ENCODE data around the gene ACTG1. TPM values are rescaled to one million over a fixed set of nuclear protein-coding genes. Genes with fewer than 3 reads are reported as not detected.

The ACTG1 gene
- total RNA-seq, 1 donor from 2014 or later, result 4,575 TPM

- H3K27ac Mint-ChIP-seq (ENCODE audit: unreplicated experiment), result no peak overlapping the region
- TF ChIP-seq CTCF (IDR thresholded peaks at IDR 0.05), result no peak
- H3K36me3 Mint-ChIP-seq (ENCODE audit: low read depth), result peaks cover 5% of the 10 kb centered on the region
- no peaks in the 10 kb centered on the region for H3K9me3 Mint-ChIP-seq (ENCODE audit: low read depth)
- no peaks in the 10 kb centered on the region for H3K27me3 Mint-ChIP-seq (ENCODE audit: low read depth)
- peaks cover 7% of the 10 kb centered on the region for H3K4me1 Mint-ChIP-seq (ENCODE audit: low read depth)
- no peak for DNase-seq (ENCODE audit: low spot score)
- no peak overlapping the region for H3K4me3 Mint-ChIP-seq (ENCODE audit: unreplicated experiment)
Observed at GRCh38 chr17:81536299-81537290, 24.0 kb upstream of the ACTG1 start.

- no peak overlapping the region for H3K27ac Mint-ChIP-seq (ENCODE audit: unreplicated experiment)
- TF ChIP-seq CTCF (IDR thresholded peaks at IDR 0.05), result no peak
- no peak for DNase-seq (ENCODE audit: low spot score)
- peaks cover 7% of the 10 kb centered on the region for H3K4me1 Mint-ChIP-seq (ENCODE audit: low read depth)
- no peaks in the 10 kb centered on the region for H3K27me3 Mint-ChIP-seq (ENCODE audit: low read depth)
- H3K9me3 Mint-ChIP-seq (ENCODE audit: low read depth), result no peaks in the 10 kb centered on the region
- peaks cover 2% of the 10 kb centered on the region for H3K36me3 Mint-ChIP-seq (ENCODE audit: low read depth)
- no peak overlapping the region for H3K4me3 Mint-ChIP-seq (ENCODE audit: unreplicated experiment)
Observed at GRCh38 chr17:81535480-81536298, 23.1 kb upstream of the ACTG1 start.

- Mint-ChIP-seq H3K9me3 (ENCODE audit: low read depth) (no peaks in the 10 kb centered on the region), H3K27me3 (ENCODE audit: low read depth) (no peaks in the 10 kb centered on the region), H3K27ac (ENCODE audit: unreplicated experiment) (no peak overlapping the region), H3K4me3 (ENCODE audit: unreplicated experiment) (no peak overlapping the region), H3K4me1 (ENCODE audit: low read depth) (peaks cover 7% of the 10 kb centered on the region), H3K36me3 (ENCODE audit: low read depth) (peaks cover 2% of the 10 kb centered on the region)
- no peak for TF ChIP-seq CTCF (IDR thresholded peaks at IDR 0.05)
- no peak for DNase-seq (ENCODE audit: low spot score)
Observed at GRCh38 chr17:81535007-81535328, 22.4 kb upstream of the ACTG1 start.

DNA sequence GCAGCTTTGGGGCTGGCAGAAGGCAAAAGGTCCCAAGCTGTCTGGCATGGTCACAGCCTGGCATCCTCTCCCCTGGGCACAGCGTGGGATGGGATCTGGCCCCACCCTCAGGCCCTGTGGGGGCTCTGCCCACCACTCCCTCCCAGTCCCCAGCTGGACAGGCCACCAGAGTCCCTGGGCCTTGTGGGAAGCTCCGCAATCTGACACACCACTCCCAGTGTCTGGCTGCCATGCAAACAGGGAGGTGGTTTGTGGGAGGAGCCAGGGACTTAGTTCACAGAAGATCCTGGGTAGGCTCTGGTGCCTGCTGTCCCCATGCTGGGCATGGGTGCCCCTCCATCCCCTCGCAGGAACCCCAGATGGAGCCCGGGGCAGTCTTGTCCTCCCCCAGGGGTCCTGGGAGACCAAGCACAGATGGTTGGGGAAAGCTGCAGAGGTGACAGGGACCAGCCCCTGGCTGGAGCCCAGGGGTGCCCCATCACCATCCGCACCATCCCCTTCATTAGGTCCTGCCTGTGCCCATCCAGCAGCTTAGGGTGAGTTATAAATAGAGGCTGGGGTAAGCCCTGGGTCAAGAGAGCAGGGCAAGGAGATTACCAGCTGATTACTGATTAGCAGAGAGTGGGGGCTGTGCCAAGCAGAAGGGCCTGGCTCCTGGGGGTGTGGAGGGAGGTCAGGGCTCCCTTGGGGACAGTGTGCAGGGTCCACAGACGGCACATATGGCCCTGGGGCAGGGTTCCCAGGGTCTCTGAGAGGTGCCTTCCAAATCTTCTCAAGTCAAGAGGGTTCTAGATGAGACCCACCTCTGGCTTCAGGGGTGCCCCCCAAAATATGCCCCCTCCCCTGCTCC is 21.8 kb upstream of the ACTG1 start:
- Mint-ChIP-seq H3K36me3 (ENCODE audit: low read depth) (peaks cover 2% of the 10 kb centered on the region), H3K4me3 (ENCODE audit: unreplicated experiment) (no peak overlapping the region), H3K4me1 (ENCODE audit: low read depth) (peaks cover 7% of the 10 kb centered on the region), H3K27me3 (ENCODE audit: low read depth) (no peaks in the 10 kb centered on the region), H3K27ac (ENCODE audit: unreplicated experiment) (no peak overlapping the region), H3K9me3 (ENCODE audit: low read depth) (no peaks in the 10 kb centered on the region)
- DNase-seq (ENCODE audit: low spot score), result no peak
- no peak for TF ChIP-seq CTCF (IDR thresholded peaks at IDR 0.05)

Measured in chondrocyte (in vitro differentiated cells).